ENCODE data around the gene TBL2.
"Not testable (repeated sequence)": the region's sequence is repeated elsewhere in the genome, so short reads cannot be mapped to it uniquely, and the experiment has no call there.

Gene TBL2

DNA sequence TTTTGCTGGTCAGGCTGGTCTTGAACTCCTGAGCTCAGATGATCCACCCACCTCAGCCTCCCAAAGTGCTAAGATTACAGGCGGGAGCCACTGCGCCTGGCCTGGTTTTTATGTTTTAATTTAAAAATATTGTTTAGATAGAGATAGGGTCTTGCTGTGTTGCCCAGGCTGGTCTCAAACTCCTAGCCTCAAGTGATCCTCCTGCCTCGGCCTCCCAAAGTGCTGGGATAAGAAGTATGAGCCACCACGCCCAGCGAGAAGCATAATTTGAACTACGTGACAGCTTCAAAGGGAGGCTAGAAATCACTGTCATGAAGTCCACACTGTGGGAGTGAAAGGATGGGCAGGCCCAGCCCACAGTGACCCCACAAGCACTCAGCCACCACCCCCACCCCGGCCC, 42.5 kb downstream of the TBL2 start:
- not testable (repeated sequence) for DNase-seq (ENCODE audit: low spot score)

GRCh38 chr7:73533742-73534141, 44.6 kb downstream of the TBL2 start:
- no peak for DNase-seq (ENCODE audit: low spot score)

GRCh38 chr7:73532224-73532623, 46.2 kb downstream of the TBL2 start:
- DNase-seq (ENCODE audit: low spot score) = no peak

DNA sequence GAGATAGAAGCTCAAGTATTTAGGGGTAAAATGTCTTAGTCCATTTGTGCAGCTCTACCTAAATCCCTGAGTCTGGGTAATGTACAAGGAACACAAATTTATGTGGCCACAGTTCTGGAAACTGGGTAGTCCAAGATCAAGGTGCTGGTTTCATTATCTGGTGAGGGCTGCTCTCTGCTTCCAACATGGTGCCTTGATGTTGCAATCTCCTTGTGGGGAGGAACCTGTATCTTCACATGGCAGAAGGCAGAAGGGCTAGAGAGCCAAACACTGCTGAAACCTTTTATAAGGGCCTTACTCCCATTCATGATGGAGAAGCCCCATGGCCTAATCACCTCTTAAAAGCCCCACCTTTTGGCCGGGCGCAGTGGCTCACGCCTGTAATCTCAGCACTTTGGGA, 47.6 kb downstream of the TBL2 start:
- DNase-seq (ENCODE audit: low spot score) = no peak

DNA sequence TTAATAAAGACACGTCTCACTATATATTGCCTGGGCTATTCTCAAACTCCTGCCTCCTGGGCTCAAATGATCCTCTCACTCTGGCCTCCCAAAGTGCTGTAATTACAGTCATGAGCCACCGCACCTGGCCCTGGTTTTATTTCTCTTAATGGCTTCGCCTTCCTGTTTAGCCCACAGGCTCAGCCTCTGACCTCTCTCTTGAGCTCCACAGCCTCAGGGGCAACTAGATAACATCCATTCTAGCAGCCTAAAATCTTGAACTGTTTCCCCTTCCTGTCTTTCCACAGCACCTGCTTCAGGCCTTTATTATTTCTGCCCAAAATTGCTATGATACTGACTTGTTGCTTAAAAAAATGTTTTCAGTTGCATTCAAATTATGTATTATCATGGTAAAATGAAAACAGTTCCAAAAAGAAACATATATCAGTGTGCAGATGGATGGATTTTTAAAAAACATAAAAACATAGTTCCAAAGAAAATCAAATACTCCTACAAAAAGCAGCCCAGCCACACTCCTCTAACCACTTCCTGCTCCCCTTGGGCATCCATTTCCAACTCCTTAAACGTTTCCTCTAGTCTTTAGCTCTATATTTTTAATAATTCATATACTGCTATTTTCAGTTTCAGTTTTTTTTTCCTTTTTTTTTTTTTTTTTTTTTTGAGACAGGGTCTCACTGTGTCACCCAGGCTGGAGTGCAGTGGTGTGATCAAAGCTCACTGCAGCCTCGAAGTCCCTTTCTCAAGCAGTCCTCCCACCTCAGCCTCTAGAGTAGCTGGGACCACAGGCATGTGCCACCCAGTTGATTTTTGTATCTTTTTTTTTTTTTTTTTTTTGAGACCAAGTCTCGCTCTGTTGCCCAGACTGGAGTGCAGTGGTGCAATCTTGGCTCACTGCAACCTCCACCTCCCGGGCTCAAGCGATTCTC, 51.2 kb downstream of the TBL2 start:
- DNase-seq (ENCODE audit: low spot score) = no peak

DNA sequence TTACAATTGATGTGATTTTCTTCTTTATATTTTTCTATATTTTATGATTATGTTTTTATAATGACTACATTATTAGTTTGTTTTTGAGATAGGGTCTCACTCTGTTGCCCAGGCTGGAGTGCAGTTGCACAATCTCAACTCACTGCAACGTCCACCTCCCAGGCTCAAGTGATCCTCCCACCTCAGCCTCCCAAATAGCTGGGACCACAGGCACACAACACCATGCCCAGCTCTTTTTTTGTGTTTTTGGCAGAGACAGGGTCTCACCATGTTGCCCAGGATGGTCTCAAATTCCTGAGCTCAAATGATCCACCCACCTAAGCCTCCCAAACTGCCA, 52.3 kb downstream of the TBL2 start:
- DNase-seq (ENCODE audit: low spot score) = not testable (repeated sequence)

DNA sequence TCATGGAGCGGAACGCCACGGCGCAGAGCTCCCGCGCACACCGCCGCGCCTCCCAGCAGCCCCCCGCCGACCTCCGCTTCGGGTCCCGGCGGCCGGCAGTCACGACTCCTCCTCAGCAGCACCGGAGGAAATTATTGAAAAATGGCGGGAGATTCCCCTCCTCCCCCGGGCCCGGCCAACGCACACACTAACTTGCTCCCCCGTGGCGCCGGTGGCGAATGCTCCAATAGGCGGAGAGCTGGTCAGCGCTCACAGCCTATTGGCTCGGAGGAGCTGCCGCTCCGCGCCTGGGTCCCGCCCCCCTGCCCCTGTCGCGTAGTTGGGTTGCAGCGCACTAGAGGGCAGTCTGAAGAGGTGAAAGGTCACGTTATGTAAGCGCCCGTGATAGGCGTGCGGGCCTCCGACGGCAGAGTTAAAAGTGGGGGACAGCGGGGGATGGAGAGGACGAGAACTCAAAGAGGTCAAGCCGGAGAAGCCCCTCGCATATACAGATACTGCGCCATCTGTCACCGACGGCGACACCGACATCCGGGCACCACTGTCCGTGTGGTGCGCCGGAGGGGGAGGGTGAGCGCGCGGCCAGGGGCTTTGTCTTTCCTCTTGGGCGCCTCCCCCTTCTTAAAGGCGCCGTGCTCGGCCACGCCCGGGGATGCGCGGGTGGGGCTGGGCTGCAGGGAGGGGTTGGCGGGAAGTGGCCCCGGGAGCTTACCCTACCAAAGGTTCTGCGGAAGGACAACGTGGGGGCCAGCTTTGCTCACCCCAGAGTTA, 56.1 kb downstream of the TBL2 start, which contains the start of gene BAZ1B:
TSS of gene BAZ1B (minus strand) at position 189 of the 768 bp plus-strand sequence. CDS start 360 bp downstream, outside the sequence.
- peak; percentile 98 for DNase-seq (ENCODE audit: low spot score)

GRCh38 chr7:73521636-73522104, 56.7 kb downstream of the TBL2 start:
- no peak for DNase-seq (ENCODE audit: low spot score)

DNA sequence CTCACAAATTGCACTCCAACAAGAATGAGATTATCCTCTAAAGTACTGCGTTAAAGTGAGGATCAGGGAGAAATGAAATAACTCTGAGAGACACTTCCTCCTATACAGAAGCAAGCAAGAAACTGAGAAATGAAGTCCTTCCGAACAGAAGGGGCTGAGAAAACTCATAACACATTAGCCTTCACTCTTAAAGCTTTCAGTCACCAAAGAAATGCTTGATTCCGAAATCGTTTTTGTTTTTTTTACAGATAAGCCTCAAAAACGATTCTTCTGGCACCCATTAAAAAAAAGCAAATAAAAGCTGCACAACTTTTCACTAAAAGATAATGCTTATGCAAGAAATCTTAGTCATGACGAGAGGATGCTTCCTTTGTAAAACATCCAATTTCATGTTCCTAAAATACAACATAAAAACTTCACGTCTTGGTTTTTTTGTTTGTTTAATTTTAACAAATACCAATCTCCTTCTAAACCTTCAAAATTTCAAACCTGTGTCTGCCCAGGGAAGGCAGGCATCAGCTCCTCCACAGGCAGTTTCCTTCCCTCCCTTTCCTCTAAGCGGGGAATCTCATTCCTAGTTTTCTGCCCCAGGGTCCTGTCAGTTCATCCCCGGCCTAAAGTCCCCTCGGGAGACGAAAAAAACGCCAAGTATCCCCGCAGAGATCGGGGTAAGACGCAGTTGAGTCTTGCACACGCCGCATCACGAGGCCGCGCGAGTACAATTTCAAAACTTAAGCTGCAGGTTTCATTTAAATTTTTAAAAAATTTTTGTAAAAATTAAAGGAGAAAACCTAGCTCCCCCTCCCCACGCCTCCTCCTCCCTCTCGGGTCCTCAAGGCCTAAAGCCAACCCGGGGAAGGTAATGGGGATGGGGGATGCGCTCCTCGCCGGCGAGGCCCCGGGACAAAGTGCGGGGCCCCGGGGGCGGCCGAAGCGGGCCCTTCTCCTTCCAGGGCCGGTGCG, 57.4 kb downstream of the TBL2 start:
- peak; percentile 51 for DNase-seq (ENCODE audit: low spot score)

DNA sequence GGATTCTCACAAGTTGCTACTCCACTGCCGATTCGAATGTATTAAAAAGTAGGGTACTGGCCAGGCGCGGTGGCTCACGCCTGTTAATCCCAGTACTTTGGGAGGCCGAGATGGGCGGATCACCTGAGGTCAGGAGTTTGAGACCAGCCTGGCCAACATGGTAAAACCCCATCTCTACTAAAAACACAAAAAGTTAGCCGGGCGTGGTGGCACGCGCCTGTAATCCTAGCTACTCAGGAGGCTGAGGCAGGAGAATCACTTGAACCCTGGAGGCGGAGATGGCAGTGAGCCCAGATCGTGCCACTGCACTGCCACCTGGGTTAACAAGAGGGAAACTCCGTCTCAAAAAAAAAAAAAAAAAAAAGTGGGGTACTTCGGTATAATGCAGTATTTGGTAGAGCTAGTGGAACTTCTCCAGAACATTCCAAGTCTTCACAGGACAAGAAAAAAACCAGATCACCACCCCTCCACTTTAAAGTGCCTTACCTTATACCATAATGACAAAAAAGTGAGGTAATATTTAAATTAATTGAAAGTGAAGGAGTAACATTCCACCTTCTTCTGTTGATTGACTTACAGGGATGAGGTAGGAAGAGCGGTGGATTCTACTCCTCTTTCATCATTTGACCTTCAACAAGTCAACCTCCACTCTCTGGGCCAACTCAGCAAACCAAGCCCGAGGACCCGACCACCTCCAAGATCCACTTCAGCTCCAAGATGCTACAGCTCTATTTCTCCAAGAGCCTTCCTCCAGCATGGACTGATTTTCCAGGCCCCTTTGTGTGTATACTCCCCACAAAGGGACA, 58.3 kb downstream of the TBL2 start:
- DNase-seq (ENCODE audit: low spot score) = peak; percentile 61

GRCh38 chr7:73518470-73518869, 59.9 kb downstream of the TBL2 start:
- DNase-seq (ENCODE audit: low spot score) = no peak
